HG02610 (cell line): Measurements from ENCODE around the gene ENTPD2.
"Not testable (repeated sequence)": the region's sequence is repeated elsewhere in the genome, so short reads cannot be mapped to it uniquely, and the experiment has no call there.

Experiments used
- ATAC-seq: cut with Tn5 transposase; IDR thresholded peaks from one replicate; pipeline ENCODE4 v1.9.1; 2021; ENCODE audit warnings: mild to moderate bottlenecking, moderate library complexity; ENCODE audit not compliant: unreplicated experiment

The ENTPD2 gene

GRCh38 chr9:137065336-137065967 is 11.6 kb upstream of the ENTPD2 start:
- ATAC-seq = no peak

GRCh38 chr9:137064880-137065164 is 11.0 kb upstream of the ENTPD2 start:
- no peak for ATAC-seq

DNA sequence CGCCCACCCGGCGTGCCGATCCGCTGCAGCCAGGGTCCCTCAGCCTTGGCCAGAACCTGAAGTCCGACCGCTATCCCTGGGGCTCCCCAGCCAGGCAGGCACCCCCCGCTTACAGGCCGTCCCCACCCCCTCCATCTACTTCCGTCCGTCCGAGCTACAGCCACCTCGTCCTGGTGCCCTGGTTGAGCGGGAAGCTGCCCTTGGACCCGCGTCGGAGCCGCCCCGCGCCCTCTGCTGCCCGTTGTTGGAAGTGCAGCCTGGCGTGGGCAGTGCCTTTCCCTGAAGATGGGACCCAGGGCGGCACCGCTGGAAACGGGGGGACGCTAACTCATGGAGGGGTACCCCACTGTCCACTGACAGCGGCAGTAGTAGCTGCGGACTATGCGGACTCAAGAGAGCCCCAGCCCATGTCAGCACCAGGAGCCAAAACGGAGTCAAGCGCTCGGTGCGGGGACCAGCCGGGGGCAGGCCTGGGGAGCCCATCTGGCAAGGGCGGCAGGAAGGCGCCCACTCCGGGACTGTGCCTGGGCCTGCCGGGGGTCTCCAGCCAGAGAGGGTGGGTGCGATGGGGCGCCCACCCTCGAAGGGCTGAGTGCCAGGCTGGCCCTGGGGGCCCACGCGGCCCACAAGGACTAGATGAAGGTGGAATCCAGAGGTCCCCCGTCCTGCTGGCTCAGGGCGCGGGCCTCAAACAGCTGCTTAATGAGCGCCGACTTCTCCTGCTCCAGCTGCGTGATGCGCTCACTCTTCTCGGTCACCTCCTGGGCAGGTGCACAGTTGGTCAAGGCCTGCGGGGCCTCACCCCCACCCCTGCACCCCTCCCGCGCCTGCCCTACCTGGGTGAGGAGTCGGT is 10.4 kb upstream of the ENTPD2 start:
- no peak for ATAC-seq

- ATAC-seq = no peak
Observed at GRCh38 chr9:137063311-137064026, 9.6 kb upstream of the ENTPD2 start.

- ATAC-seq = not testable (repeated sequence)
Observed at GRCh38 chr9:137062798-137063197, 8.9 kb upstream of the ENTPD2 start.

DNA sequence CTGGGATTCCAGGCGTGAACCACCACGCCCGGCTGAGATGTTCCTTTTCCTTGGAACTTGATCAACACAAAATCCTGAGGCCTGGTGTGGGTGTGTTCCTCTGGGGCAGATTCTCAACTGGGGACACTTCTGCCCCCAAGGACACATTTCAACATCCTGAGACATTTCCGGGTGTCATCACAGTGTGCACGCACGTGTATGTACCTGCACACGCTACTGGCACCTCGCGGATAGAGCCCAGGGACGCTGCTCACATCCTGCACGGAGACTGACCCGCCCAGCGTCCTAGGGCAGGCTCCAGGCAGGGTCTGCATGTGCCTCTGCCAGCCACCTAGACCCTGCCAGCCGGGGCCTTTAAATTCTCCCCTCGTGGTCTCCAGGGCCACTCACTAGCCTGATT is 8.5 kb upstream of the ENTPD2 start:
- ATAC-seq = no peak

- ATAC-seq = no peak
Observed at GRCh38 chr9:137058521-137059234, 4.8 kb upstream of the ENTPD2 start.

DNA sequence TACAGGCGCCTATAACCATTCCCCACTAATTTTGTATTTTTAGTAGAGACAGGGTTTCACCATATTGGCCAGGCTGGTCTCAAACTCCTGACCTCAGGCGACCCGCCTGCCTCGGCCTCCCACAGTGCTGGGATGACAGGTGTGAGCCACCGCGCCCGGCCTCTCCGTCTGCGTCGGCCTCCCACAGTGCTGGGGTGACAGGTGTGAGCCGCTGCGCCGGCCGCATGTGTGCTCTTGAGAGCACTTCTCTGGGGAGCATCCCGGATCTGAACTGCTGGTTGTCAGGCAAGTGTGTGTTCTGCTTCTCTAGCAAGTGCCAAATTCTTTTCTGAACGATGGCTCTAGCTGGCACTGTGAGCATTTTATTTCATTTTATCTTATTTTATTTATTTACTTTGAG is 3.7 kb upstream of the ENTPD2 start:
- no peak for ATAC-seq

- no peak for ATAC-seq
Observed at GRCh38 chr9:137056739-137057415, 3.0 kb upstream of the ENTPD2 start.

- no peak for ATAC-seq
Observed at GRCh38 chr9:137055385-137056364, 1.8 kb upstream of the ENTPD2 start.

- ATAC-seq = no peak
Observed at GRCh38 chr9:137054932-137055384, 1.1 kb upstream of the ENTPD2 start.

DNA sequence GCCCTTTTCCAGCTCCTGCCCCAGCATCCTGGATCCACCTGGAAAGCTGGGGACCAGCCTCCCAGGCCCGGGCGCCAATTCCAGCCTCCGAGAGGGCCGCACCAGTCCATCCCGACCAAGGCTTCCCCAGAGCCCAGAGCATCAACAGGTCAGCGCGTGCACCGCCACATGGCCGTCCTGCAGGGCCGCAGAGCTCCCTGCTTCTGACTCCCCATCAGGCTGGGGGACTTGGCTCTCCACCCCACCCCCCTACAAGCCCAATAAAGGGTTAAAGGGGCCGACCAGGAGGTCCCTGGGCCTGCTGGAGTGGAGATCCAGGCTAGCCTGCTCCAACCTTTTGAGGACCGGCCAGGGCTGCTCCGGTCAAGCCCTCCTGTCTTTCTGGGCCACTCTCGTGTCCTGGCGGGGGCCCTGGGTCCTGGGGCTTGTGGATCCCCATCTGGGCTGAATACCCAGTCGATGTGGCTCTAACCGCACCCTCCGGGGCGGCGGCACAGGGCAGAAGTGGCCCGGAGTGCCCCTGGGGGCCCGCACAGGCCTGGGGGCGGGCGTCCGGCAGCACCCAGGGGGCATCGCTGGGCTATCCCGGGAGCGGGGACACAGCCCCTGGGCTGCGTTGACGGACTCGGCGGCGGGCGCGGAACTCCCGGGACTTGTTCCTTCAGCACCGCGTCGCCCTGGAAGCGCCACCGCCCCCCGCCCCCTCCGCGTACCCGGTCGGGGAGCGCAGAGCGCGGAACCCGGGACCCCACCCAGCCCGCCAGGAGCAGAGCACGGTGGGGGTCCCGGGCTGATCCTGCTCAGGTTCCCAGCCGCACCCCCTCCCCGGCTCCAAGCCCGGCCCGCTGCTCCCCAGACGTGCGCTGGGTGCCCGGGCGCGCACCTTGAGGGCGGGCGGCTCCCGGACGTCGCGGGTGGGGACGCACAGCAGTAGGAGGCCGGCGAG is 590 bp downstream of the ENTPD2 start:
- ATAC-seq = no peak

- no peak for ATAC-seq
Observed at GRCh38 chr9:137052293-137052692, 1.6 kb downstream of the ENTPD2 start.

- ATAC-seq = no peak
Observed at GRCh38 chr9:137051145-137051724, 2.6 kb downstream of the ENTPD2 start.

GRCh38 chr9:137050570-137050969 is 3.3 kb downstream of the ENTPD2 start:
- no peak for ATAC-seq

- ATAC-seq = no peak
Observed at GRCh38 chr9:137049544-137050449, 4.1 kb downstream of the ENTPD2 start.
